Measurements from ENCODE around the gene CD164.

GRCh38 chr6:109356237-109356636, 26.0 kb downstream of the CD164 start:
- TF ChIP-seq CTCF (IDR thresholded peaks at IDR 0.05), result no peak
- no peak for TF ChIP-seq POLR2AphosphoS5 (IDR thresholded peaks at IDR 0.05; ENCODE audit: low read depth, low read length)
- no peak for TF ChIP-seq SIN3A (IDR thresholded peaks at IDR 0.05; ENCODE audit: borderline replicate concordance, insufficient read depth, low read depth, low read length)
